GM10266 (cell line): ENCODE measurements around the gene TRPM3.

Source experiments
- DNase-seq: peaks from one replicate; pipeline ENCODE4 v3.0.0; 2012; ENCODE audit errors: extremely low spot score
- CTCF ChIP-seq: IDR thresholded peaks from 2 replicates; pipeline ENCODE4 v1.5.1; 2012; ENCODE audit warnings: mild to moderate bottlenecking, low read depth; ENCODE audit not compliant: control insufficient read depth, insufficient read depth; ENCODE audit errors: missing control alignments

Gene TRPM3

DNA sequence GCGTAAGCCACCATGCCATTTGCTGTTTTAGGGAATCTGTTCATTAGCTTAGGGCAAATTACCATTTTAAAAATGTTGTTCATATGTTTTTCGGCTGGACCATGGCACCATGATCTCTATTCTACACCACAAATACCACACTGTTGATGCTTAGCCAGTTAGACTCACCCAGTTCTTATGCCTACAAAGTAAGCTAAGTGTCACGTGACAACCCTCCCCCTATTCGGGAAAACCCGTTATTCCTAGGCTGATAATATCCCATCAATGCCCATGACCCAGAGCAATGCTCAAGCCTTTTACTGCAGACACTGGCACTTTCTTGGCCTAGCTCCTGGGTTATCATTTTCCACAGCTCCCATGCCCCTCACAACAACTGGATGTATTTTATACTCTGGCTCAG lies 426.7 kb downstream of the TRPM3 start:
- TF ChIP-seq CTCF, result no peak
- DNase-seq, result no peak

DNA sequence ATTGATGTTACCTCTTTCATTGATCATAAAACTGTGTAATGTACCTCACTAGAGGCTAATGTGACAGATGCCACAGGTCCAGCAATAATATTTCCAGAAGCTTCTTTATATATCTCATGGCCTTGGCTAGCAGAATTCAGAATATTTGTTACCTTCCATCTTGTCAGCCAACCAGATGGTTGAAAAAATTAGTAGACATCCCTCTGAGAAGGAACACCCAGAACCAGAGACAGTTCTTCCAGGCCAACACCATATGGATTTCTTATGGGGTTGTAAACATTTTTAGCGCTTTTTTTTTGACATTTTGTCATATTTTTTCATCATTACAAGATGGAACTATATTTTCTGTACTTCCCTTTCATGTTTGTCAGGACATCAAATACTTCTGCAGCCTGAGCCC lies 428.2 kb downstream of the TRPM3 start:
- TF ChIP-seq CTCF, result no peak
- no peak for DNase-seq

- DNase-seq, result no peak
- no peak for TF ChIP-seq CTCF
Measured at GRCh38 chr9:70692431-70692830, 429.0 kb downstream of the TRPM3 start.

- TF ChIP-seq CTCF, result no peak
- no peak for DNase-seq
Measured at GRCh38 chr9:70688704-70689103, 432.7 kb downstream of the TRPM3 start.

GRCh38 chr9:70683841-70684240 lies 437.6 kb downstream of the TRPM3 start:
- no peak for DNase-seq
- TF ChIP-seq CTCF, result no peak

GRCh38 chr9:70682298-70682697 lies 439.1 kb downstream of the TRPM3 start:
- no peak for DNase-seq
- no peak for TF ChIP-seq CTCF

GRCh38 chr9:70679845-70680244 lies 441.6 kb downstream of the TRPM3 start:
- no peak for DNase-seq
- TF ChIP-seq CTCF, result no peak
